Upper lobe of left lung (tissue), 6 donors: ENCODE data around the gene PHLPP2. TPM values are rescaled to one million over a fixed set of nuclear protein-coding genes. Genes with fewer than 3 reads are reported as not detected.
A peak's percentile ranks its signal among the peaks of the same experiment; 100 is the strongest.

Experiments used
- ATAC-seq, 2 donors: fragments of 200-7000 bp; cut with Tn5 transposase; one replicate each; pipeline ENCODE4 v1.9.1; 2022; ENCODE audit warnings: mild to moderate bottlenecking in 2 of 2, moderate library complexity in 2 of 2; ENCODE audit not compliant: low FRiP score in 2 of 2
- DNase-seq, 2 donors: peaks; one replicate each; pipeline ENCODE4 v3.0.0-alpha.2; 2019 to 2020
- H3K27ac ChIP-seq, 4 donors: fragments of 200-600 bp; sonication (generic); one replicate each; pipeline ENCODE4 v1.5.1; 2016 to 2019
- H3K27me3 ChIP-seq, 4 donors: fragments of 200-600 bp; sonication (generic); one replicate each; pipeline ENCODE4 v1.5.1; 2017 to 2019
- H3K36me3 ChIP-seq, 4 donors: fragments of 200-600 bp; sonication (generic); one replicate each; pipeline ENCODE4 v1.5.1; 2016 to 2019
- H3K4me1 ChIP-seq, 4 donors: fragments of 200-600 bp; sonication (generic); one replicate each; pipeline ENCODE4 v1.5.1; 2018 to 2019
- H3K4me3 ChIP-seq, 4 donors: fragments of 200-600 bp; sonication (generic); one replicate each; pipeline ENCODE4 v1.5.1; 2017 to 2019; ENCODE audit warnings: mild to moderate bottlenecking in 2 of 4, moderate library complexity in 1 of 4
- H3K9me3 ChIP-seq, 4 donors: fragments of 200-600 bp; sonication (generic); one replicate each; pipeline ENCODE4 v1.5.1; 2018 to 2019
- EP300 ChIP-seq, 4 donors: sonication (generic); formaldehyde crosslinking; IDR thresholded peaks; one replicate each; pipeline ENCODE4 v1.5.1; 2017; ENCODE audit warnings: antibody characterized with exemption in 4 of 4, control low read depth in 2 of 4
- POLR2A ChIP-seq, 4 donors: fragments of 450-650 bp; IDR thresholded peaks; one replicate each; pipeline ENCODE4 v1.5.1; 2016 to 2017; ENCODE audit warnings: antibody characterized with exemption in 4 of 4, mild to moderate bottlenecking in 2 of 4
- POLR2AphosphoS5 ChIP-seq, 2 donors: sonication (generic); formaldehyde crosslinking; IDR thresholded peaks; one replicate each; pipeline ENCODE4 v1.5.1; 2017; ENCODE audit warnings: antibody characterized with exemption in 2 of 2
- WGBS, 2 donors: methylation state at CpG; one replicate each; pipeline ENCODE4 v1.1.5; 2017 to 2018; 5-methylcytosine and 5-hydroxymethylcytosine counted together
- total RNA-seq, 6 donors: library from RNA; depleted of rRNA in 4 of 6; stranded (reverse); fragments of >200 nt in 4 of 6; gene quantifications; one replicate each; pipeline versions ENCODE4 v1.1.0 to v1.2.1, GENCODE V29; 2016 to 2021
- TF ChIP-seq, protein P1 (sequence below), 6 experiments: fragments of 450-650 bp in 4 of 6; fragments of 200-600 bp in 2 of 6; sonication (generic) in 2 of 6; IDR thresholded peaks; one replicate each; pipeline ENCODE4 v1.5.1; 2016 to 2019; ENCODE audit warnings: antibody characterized with exemption in 6 of 6
- donor health status: DM: no; HTN: no; CAD: no; lungs with moderate emphysema.
- donor health status: DM: no; HTN: yes; CAD: no; lungs with severe emphysema.

Gene PHLPP2
- total RNA-seq, 6 donors from 2014 or later, result 4.2 to 12.6 (median 8.4) TPM

GRCh38 chr16:71711789-71712188 lies 12.7 kb downstream of the PHLPP2 start:
- 49 to 74% methylated on average over 3 of the region's 3 CpGs for WGBS, 2 donors
- Histone ChIP-seq H3K9me3 (no peaks in the 10 kb centered on the region), H3K4me3 (no peak overlapping the region), H3K27me3 (no peaks in the 10 kb centered on the region), H3K4me1 (no peaks in the 10 kb centered on the region), H3K36me3 (peaks cover 0 to 6% (median 0%) of the 10 kb centered on the region in 4 donors), H3K27ac (no peak overlapping the region)
- TF ChIP-seq, protein P1, sequence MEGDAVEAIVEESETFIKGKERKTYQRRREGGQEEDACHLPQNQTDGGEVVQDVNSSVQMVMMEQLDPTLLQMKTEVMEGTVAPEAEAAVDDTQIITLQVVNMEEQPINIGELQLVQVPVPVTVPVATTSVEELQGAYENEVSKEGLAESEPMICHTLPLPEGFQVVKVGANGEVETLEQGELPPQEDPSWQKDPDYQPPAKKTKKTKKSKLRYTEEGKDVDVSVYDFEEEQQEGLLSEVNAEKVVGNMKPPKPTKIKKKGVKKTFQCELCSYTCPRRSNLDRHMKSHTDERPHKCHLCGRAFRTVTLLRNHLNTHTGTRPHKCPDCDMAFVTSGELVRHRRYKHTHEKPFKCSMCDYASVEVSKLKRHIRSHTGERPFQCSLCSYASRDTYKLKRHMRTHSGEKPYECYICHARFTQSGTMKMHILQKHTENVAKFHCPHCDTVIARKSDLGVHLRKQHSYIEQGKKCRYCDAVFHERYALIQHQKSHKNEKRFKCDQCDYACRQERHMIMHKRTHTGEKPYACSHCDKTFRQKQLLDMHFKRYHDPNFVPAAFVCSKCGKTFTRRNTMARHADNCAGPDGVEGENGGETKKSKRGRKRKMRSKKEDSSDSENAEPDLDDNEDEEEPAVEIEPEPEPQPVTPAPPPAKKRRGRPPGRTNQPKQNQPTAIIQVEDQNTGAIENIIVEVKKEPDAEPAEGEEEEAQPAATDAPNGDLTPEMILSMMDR (IDR thresholded peaks at IDR 0.05), result no peak
- TF ChIP-seq POLR2A (IDR thresholded peaks at IDR 0.05) (no peak), POLR2AphosphoS5 (IDR thresholded peaks at IDR 0.05) (no peak), EP300 (IDR thresholded peaks at IDR 0.05) (no peak)
- DNase-seq, result no peak
- ATAC-seq, result no peak

GRCh38 chr16:71709229-71709781 lies 15.2 kb downstream of the PHLPP2 start:
- WGBS, 2 donors, result 74 to 81% methylated on average over 2 of the region's 2 CpGs
- no peak overlapping the region for H3K27ac ChIP-seq
- H3K9me3 ChIP-seq, result no peaks in the 10 kb centered on the region
- peak in 1 of 2 donors; percentile 46 for ATAC-seq
- H3K27me3 ChIP-seq, result no peaks in the 10 kb centered on the region
- H3K4me3 ChIP-seq, result no peak overlapping the region
- H3K36me3 ChIP-seq, result peaks cover 0 to 1% (median 0%) of the 10 kb centered on the region in 4 donors
- DNase-seq, result no peak
- TF ChIP-seq POLR2AphosphoS5 (IDR thresholded peaks at IDR 0.05), result no peak
- TF ChIP-seq EP300 (IDR thresholded peaks at IDR 0.05), result no peak
- TF ChIP-seq, protein P1 (IDR thresholded peaks at IDR 0.05), result no peak
- no peak for TF ChIP-seq POLR2A (IDR thresholded peaks at IDR 0.05)
- no peaks in the 10 kb centered on the region for H3K4me1 ChIP-seq

- Histone ChIP-seq H3K4me1 (no peaks in the 10 kb centered on the region), H3K27me3 (no peaks in the 10 kb centered on the region), H3K4me3 (no peak overlapping the region), H3K36me3 (no peaks in the 10 kb centered on the region), H3K9me3 (no peaks in the 10 kb centered on the region), H3K27ac (no peak overlapping the region)
- 98 to 100% methylated on average over 2 of the region's 2 CpGs for WGBS, 2 donors
- DNase-seq (no peak), ATAC-seq (no peak)
- TF ChIP-seq POLR2A (IDR thresholded peaks at IDR 0.05) (no peak), EP300 (IDR thresholded peaks at IDR 0.05) (no peak), POLR2AphosphoS5 (IDR thresholded peaks at IDR 0.05) (no peak)
- TF ChIP-seq, protein P1 (IDR thresholded peaks at IDR 0.05), result no peak
Measured at GRCh38 chr16:71708696-71709095, 15.8 kb downstream of the PHLPP2 start.

- H3K36me3 ChIP-seq, result peaks cover 0 to 4% (median 0%) of the 10 kb centered on the region in 4 donors
- no peaks in the 10 kb centered on the region for H3K27me3 ChIP-seq
- H3K4me1 ChIP-seq, result no peaks in the 10 kb centered on the region
- TF ChIP-seq EP300 (IDR thresholded peaks at IDR 0.05), result no peak
- no peak for TF ChIP-seq POLR2A (IDR thresholded peaks at IDR 0.05)
- no peak for TF ChIP-seq POLR2AphosphoS5 (IDR thresholded peaks at IDR 0.05)
- TF ChIP-seq, protein P1 (IDR thresholded peaks at IDR 0.05), result no peak
- WGBS, 2 donors, result 96 to 99% methylated on average over 7 of the region's 7 CpGs
- ATAC-seq (no peak), DNase-seq (no peak)
- no peak overlapping the region for H3K27ac ChIP-seq
- no peak overlapping the region for H3K4me3 ChIP-seq
- no peaks in the 10 kb centered on the region for H3K9me3 ChIP-seq
Measured at GRCh38 chr16:71707199-71707598, 17.3 kb downstream of the PHLPP2 start.

- Histone ChIP-seq H3K9me3 (no peaks in the 10 kb centered on the region), H3K27me3 (no peaks in the 10 kb centered on the region), H3K4me3 (no peak overlapping the region), H3K4me1 (no peaks in the 10 kb centered on the region), H3K36me3 (peaks cover 0 to 4% (median 0%) of the 10 kb centered on the region in 4 donors), H3K27ac (no peak overlapping the region)
- ATAC-seq (no peak), DNase-seq (no peak)
- TF ChIP-seq POLR2A (IDR thresholded peaks at IDR 0.05) (no peak), POLR2AphosphoS5 (IDR thresholded peaks at IDR 0.05) (no peak), EP300 (IDR thresholded peaks at IDR 0.05) (no peak)
- TF ChIP-seq, protein P1 (IDR thresholded peaks at IDR 0.05), result no peak
- WGBS, 2 donors, result 93 to 96% methylated on average over 2 of the region's 2 CpGs
Measured at GRCh38 chr16:71706046-71706445, 18.5 kb downstream of the PHLPP2 start.
